H1 (cell line): Measurements from ENCODE around the gene GPR180. TPM values are rescaled to one million over a fixed set of nuclear protein-coding genes. Genes with fewer than 3 reads are reported as not detected.
"Not testable (repeated sequence)": the region's sequence is repeated elsewhere in the genome, so short reads cannot be mapped to it uniquely, and the experiment has no call there.

Experiments
- CTCF ChIA-PET: fragments of 300-600 bp; sonication (Branson Sonifier 250); formaldehyde crosslinking; loops from one replicate; lab custom pipeline; 2021; ENCODE audit not compliant: partially characterized antibody; lab: Charles Lee
- POLR2A ChIA-PET: fragments of 300-600 bp; sonication (Branson Sonifier 250); formaldehyde crosslinking; loops from one replicate; lab custom pipeline; 2021; ENCODE audit warnings: inconsistent platforms; ENCODE audit not compliant: partially characterized antibody; lab: Charles Lee
- DNase-seq, 2 experiments: peaks; one replicate each; pipeline versions ENCODE4 v3.0.0 to v3.0.0-alpha.2; 2010 to 2022; ENCODE audit warnings: low spot score in 2 of 2, low read depth in 1 of 2, mixed read lengths in 1 of 2
- FAIRE-seq: peaks from 2 replicates; lab custom pipeline; 2011; peaks lifted over from hg19 to GRCh38; lab: Jason Lieb, UNC
- H2AFZ ChIP-seq: 2 replicates; pipeline ENCODE4 v1.8.1; 2012; ENCODE audit warnings: low read length, inconsistent platforms
- H2AK5ac ChIP-seq: 2 replicates; pipeline ENCODE4 v1.6.1; 2013; ENCODE audit warnings: low read depth, low read length
- H2BK120ac ChIP-seq: replicated peaks from 2 replicates; pipeline ENCODE3; 2013; ENCODE audit warnings: low read depth, low read length, inconsistent platforms
- H2BK12ac ChIP-seq: 2 replicates; pipeline ENCODE4 v1.6.1; 2013; ENCODE audit warnings: low read depth, low read length
- H2BK15ac ChIP-seq: 2 replicates; pipeline ENCODE4 v1.6.1; 2013; ENCODE audit warnings: low read length
- H2BK20ac ChIP-seq: 2 replicates; pipeline ENCODE4 v1.6.1; 2013; ENCODE audit warnings: low read length
- H2BK5ac ChIP-seq: 2 replicates; pipeline ENCODE4 v1.6.1; 2013; ENCODE audit warnings: low read depth, low read length
- H3K14ac ChIP-seq: 2 replicates; pipeline ENCODE4 v1.6.1; 2013; ENCODE audit warnings: inconsistent platforms; ENCODE audit not compliant: insufficient read length
- H3K18ac ChIP-seq: 2 replicates; pipeline ENCODE4 v1.6.1; 2013; ENCODE audit warnings: low read length; ENCODE audit errors: extremely low read depth
- H3K23ac ChIP-seq: 2 replicates; pipeline ENCODE4 v1.6.1; 2013; ENCODE audit warnings: inconsistent platforms; ENCODE audit not compliant: insufficient read length
- H3K23me2 ChIP-seq: 2 replicates; pipeline ENCODE4 v1.6.1; 2013; ENCODE audit warnings: low read depth, low read length
- H3K27ac ChIP-seq: 2 replicates; pipeline ENCODE4 v1.6.1; 2011; ENCODE audit warnings: low read depth, low read length, inconsistent platforms
- H3K27me3 ChIP-seq, 4 experiments: replicated peaks in 1 of 4; 1 replicate in 1 of 4; 2 replicates in 3 of 4; pipeline versions ENCODE4 v1.6.1 to v1.8.1; 2011 to 2013; ENCODE audit warnings: low read length in 3 of 4, mild to moderate bottlenecking in 3 of 4, inconsistent platforms in 2 of 4, mixed read lengths in 2 of 4, moderate library complexity in 1 of 4; ENCODE audit not compliant: control insufficient read depth in 3 of 4, insufficient read depth in 3 of 4; ENCODE audit errors: extremely low read depth in 1 of 4
- H3K36me3 ChIP-seq, 4 experiments: 2 replicates each; pipeline versions ENCODE4 v1.6.1 to v1.8.1; 2011 to 2013; ENCODE audit warnings: mild to moderate bottlenecking in 4 of 4, low read length in 3 of 4, moderate library complexity in 2 of 4, control low read depth in 1 of 4, inconsistent platforms in 1 of 4; ENCODE audit not compliant: insufficient read depth in 4 of 4, control insufficient read depth in 2 of 4
- H3K4ac ChIP-seq: replicated peaks from 2 replicates; pipeline ENCODE3; 2013; ENCODE audit warnings: low read length, low read depth, mixed read lengths, inconsistent platforms; ENCODE audit not compliant: insufficient read length
- H3K4me1 ChIP-seq, 4 experiments: replicated peaks in 1 of 4; 1 replicate in 1 of 4; 2 replicates in 3 of 4; pipeline versions ENCODE4 v1.6.1 to v1.8.1; 2011 to 2013; ENCODE audit warnings: low read length in 3 of 4, inconsistent platforms in 2 of 4, mixed read lengths in 1 of 4; ENCODE audit not compliant: insufficient read depth in 4 of 4, control insufficient read depth in 3 of 4
- H3K4me2 ChIP-seq, 2 experiments: 2 replicates each; pipeline versions ENCODE4 v1.6.1 to v1.8.1; 2011 to 2013; ENCODE audit warnings: low read depth in 2 of 2, low read length in 2 of 2, control low read depth in 1 of 2, inconsistent platforms in 1 of 2, mild to moderate bottlenecking in 1 of 2; ENCODE audit not compliant: insufficient read depth in 1 of 2
- H3K4me3 ChIP-seq, 4 experiments: fragments of 200-600, 300-600 bp in 1 of 4; sonication (generic), shearing (Covaris generic), sonication (Bioruptor Twin) in 1 of 4; 2 replicates each; pipeline versions ENCODE4 v1.5.1 to v1.8.1; 2011 to 2016; ENCODE audit warnings: low read length in 4 of 4, low read depth in 3 of 4, control low read depth in 2 of 4, inconsistent platforms in 2 of 4, mild to moderate bottlenecking in 2 of 4, mixed read lengths in 1 of 4, moderate library complexity in 1 of 4; ENCODE audit not compliant: insufficient read depth in 2 of 4; ENCODE audit errors: extremely low read depth in 1 of 4
- H3K56ac ChIP-seq: replicated peaks from 2 replicates; pipeline ENCODE3; 2013; ENCODE audit warnings: low read depth, mild to moderate bottlenecking, mixed read lengths, low read length, inconsistent platforms; ENCODE audit not compliant: insufficient read length
- H3K79me1 ChIP-seq: 2 replicates; pipeline ENCODE4 v1.6.1; 2013; ENCODE audit warnings: low read depth, low read length, control low read depth
- H3K79me2 ChIP-seq, 2 experiments: 2 replicates each; pipeline versions ENCODE4 v1.6.1 to v1.8.1; 2012 to 2013; ENCODE audit warnings: low read length in 2 of 2, mild to moderate bottlenecking in 2 of 2, inconsistent platforms in 1 of 2; ENCODE audit not compliant: insufficient read depth in 2 of 2, control insufficient read depth in 1 of 2
- H3K9ac ChIP-seq, 4 experiments: replicated peaks in 1 of 4; 1 replicate in 1 of 4; 2 replicates in 3 of 4; pipeline versions ENCODE4 v1.6.1 to v1.8.1; 2011 to 2013; ENCODE audit warnings: low read depth in 3 of 4, low read length in 3 of 4, control low read depth in 2 of 4, mild to moderate bottlenecking in 2 of 4, moderate library complexity in 2 of 4, inconsistent platforms in 1 of 4; ENCODE audit errors: extremely low read depth in 1 of 4
- H3K9me3 ChIP-seq, 2 experiments: 2 replicates each; pipeline versions ENCODE4 v1.6.1 to v1.8.1; 2012 to 2013; ENCODE audit warnings: mild to moderate bottlenecking in 2 of 2, moderate library complexity in 2 of 2, control low read depth in 1 of 2, inconsistent platforms in 1 of 2, low read depth in 1 of 2, low read length in 1 of 2, mixed read lengths in 1 of 2; ENCODE audit not compliant: insufficient read depth in 2 of 2
- H4K20me1 ChIP-seq, 2 experiments: replicated peaks in 1 of 2; 2 replicates each; pipeline versions ENCODE3 to v1.8.1; 2011 to 2013; ENCODE audit warnings: inconsistent platforms in 2 of 2, low read length in 2 of 2, mild to moderate bottlenecking in 1 of 2; ENCODE audit not compliant: insufficient read depth in 2 of 2, control insufficient read depth in 1 of 2
- H4K5ac ChIP-seq: 2 replicates; pipeline ENCODE4 v1.6.1; 2013; ENCODE audit warnings: low read length, low read depth, mixed read lengths, inconsistent platforms; ENCODE audit not compliant: insufficient read length
- H4K8ac ChIP-seq: 2 replicates; pipeline ENCODE4 v1.8.0; 2013; ENCODE audit warnings: mild to moderate bottlenecking, moderate library complexity, low read length, inconsistent platforms; ENCODE audit not compliant: insufficient read depth; ENCODE audit errors: extremely low read depth
- H4K91ac ChIP-seq: replicated peaks from 2 replicates; pipeline ENCODE3; 2013; ENCODE audit warnings: low read length, mixed read lengths, inconsistent platforms; ENCODE audit not compliant: insufficient read length
- WGBS, 2 experiments: shearing (Covaris generic) in 1 of 2; methylation state at CpG; one replicate each; pipeline versions ENCODE4 v1.1.6 to v1.1.7; 2013 to 2015; ENCODE audit warnings: low lambda C conversion rate in 2 of 2, mixed read lengths in 2 of 2, inconsistent platforms in 1 of 2, low coverage in 1 of 2, missing lambda C conversion rate in 1 of 2; ENCODE audit not compliant: insufficient replicate concordance in 2 of 2, insufficient coverage in 1 of 2, insufficient read length in 1 of 2; ENCODE audit errors: extremely low coverage in 1 of 2, missing lambda C conversion rate in 1 of 2; 5-methylcytosine and 5-hydroxymethylcytosine counted together
- polyA plus RNA-seq, 7 experiments: library from polyadenylated mRNA; depleted of rRNA in 3 of 7; stranded (reverse) in 5 of 7; unstranded in 2 of 7; fragments of >200 nt in 5 of 7; fragments of 200-250 nt in 2 of 7; gene quantifications; 1 replicate in 5 of 7; 2 replicates in 1 of 7; 4 replicates in 1 of 7; pipeline versions ENCODE4 v1.2.1 to v1.2.3, GENCODE V29; 2011 to 2013; ENCODE audit warnings: missing spikeins in 2 of 7, mixed read lengths in 2 of 7
- total RNA-seq: library from RNA; stranded (reverse); fragmentation: NEBNext Ultra II Directional; extraction: Animal tissue kit (Norgen Biotek cat#: 25700); gene quantifications from 2 replicates; pipeline ENCODE4 v1.2.1, GENCODE V29; 2021

The GPR180 gene
- total and polyA plus RNA-seq, 2 of the 8 experiments (the other 6 are each of a cell fraction or from before 2014, with no cell fraction given): 1.8 to 4.8 TPM

DNA sequence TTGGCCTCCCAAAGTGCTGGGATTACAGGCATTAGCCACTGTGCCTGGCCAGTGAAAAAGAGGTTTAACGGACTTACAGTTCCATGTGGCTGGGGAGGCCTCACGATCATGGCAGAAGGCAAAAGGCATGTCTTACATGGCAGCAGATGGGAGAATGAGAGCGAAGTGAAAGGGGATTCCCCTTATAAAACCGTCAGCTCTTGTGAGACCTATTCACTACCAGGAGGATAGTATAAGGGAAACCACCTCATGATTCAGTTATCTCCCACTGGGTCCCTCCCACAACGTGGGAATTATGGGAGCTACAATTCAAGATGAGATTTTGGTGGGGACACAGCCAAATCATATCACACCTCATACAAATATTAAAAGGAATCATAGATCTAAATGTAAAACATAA, 34.4 kb downstream of the GPR180 start:
- FAIRE-seq: not testable (repeated sequence)

More for the DNA sequence above, 34.4 kb downstream of the GPR180 start:
- not testable (repeated sequence) for H2BK12ac ChIP-seq, H2BK5ac ChIP-seq, H3K9ac ChIP-seq, H2BK20ac ChIP-seq, H3K18ac ChIP-seq, H3K23me2 ChIP-seq, H2AK5ac ChIP-seq, H4K8ac ChIP-seq, H4K91ac ChIP-seq, H2BK15ac ChIP-seq, H3K4me3 ChIP-seq, H4K5ac ChIP-seq, H3K14ac ChIP-seq, H3K9me3 ChIP-seq, H3K79me1 ChIP-seq, H2AFZ ChIP-seq, H3K27ac ChIP-seq, H3K79me2 ChIP-seq, H3K4me1 ChIP-seq, DNase-seq, H2BK120ac ChIP-seq, H4K20me1 ChIP-seq, H3K4ac ChIP-seq, H3K27me3 ChIP-seq, H3K36me3 ChIP-seq, H3K23ac ChIP-seq, H3K56ac ChIP-seq, H3K4me2 ChIP-seq
- CTCF ChIA-PET: interaction anchor here (0.7 to 1.3 kb wide), 3 partner anchors 15 to 24 kb away, joined by 3 to 5 read pairs (median 4); no protein-coding TSS in a partner anchor
- 82% methylated on average over 5 of the region's 5 CpGs; no CpG with 5 or more reads in 1 of the 2 experiments for WGBS, 2 experiments
- POLR2A ChIA-PET: interaction anchor here (0.8 kb wide), 1 partner anchor 476 kb away, joined by 3 read pairs; no protein-coding TSS in a partner anchor
